KBM-7 (cell line): ENCODE results near the gene MYO5C.
"Not testable (repeated sequence)": the region's sequence is repeated elsewhere in the genome, so short reads cannot be mapped to it uniquely, and the experiment has no call there.

Source experiments
- DNase-seq: peaks from one replicate; pipeline ENCODE4 v3.0.0-alpha.2; 2015
- in situ Hi-C: fragments of 300-500 bp; cut with MboI; formaldehyde crosslinking; loops from 2 replicates; pipeline ENCODE4 v1.14.3; 2020; ENCODE audit warnings: low sequenced_read_pairs, low pct_unique_long_range_greater_than_20kb, mixed read lengths

MYO5C gene

GRCh38 chr15:52186651-52187486 lies 108.7 kb downstream of the MYO5C start:
- in situ Hi-C loops: no loop called here
- no peak for DNase-seq

- DNase-seq: no peak
- in situ Hi-C loops: no loop called here
Observed at GRCh38 chr15:52185151-52185561, 110.4 kb downstream of the MYO5C start.

- in situ Hi-C loops: no loop called here
- no peak for DNase-seq
Observed at GRCh38 chr15:52184721-52185120, 110.9 kb downstream of the MYO5C start.

GRCh38 chr15:52183562-52184173 lies 111.9 kb downstream of the MYO5C start:
- in situ Hi-C loops: no loop called here
- peak; percentile 33 for DNase-seq

- in situ Hi-C loops: no loop called here
- no peak for DNase-seq
Observed at GRCh38 chr15:52181938-52182780, 113.4 kb downstream of the MYO5C start.

GRCh38 chr15:52180851-52181450 lies 114.7 kb downstream of the MYO5C start:
- in situ Hi-C loops: no loop called here
- DNase-seq: no peak

GRCh38 chr15:52180196-52180835 lies 115.3 kb downstream of the MYO5C start:
- in situ Hi-C loops: no loop called here
- DNase-seq: no peak

GRCh38 chr15:52179278-52180195 lies 116.1 kb downstream of the MYO5C start:
- in situ Hi-C loops: no loop called here
- DNase-seq: peak; percentile 84

GRCh38 chr15:52178765-52179164 lies 116.8 kb downstream of the MYO5C start:
- DNase-seq: no peak
- in situ Hi-C loops: no loop called here

- in situ Hi-C loops: no loop called here
- DNase-seq: no peak
Observed at GRCh38 chr15:52172869-52173268, 122.7 kb downstream of the MYO5C start.

GRCh38 chr15:52171807-52172206 lies 123.8 kb downstream of the MYO5C start:
- in situ Hi-C loops: no loop called here
- no peak for DNase-seq

- in situ Hi-C loops: no loop called here
Observed at GRCh38 chr15:52171386-52171785, 124.2 kb downstream of the MYO5C start.

GRCh38 chr15:52170199-52170598 lies 125.4 kb downstream of the MYO5C start:
- in situ Hi-C loops, DNase-seq: not testable (repeated sequence)

More at GRCh38 chr15:52171386-52171785, 124.2 kb downstream of the MYO5C start:
- no peak for DNase-seq

GRCh38 chr15:52165494-52166131 lies 130.0 kb downstream of the MYO5C start:
- DNase-seq, in situ Hi-C loops: not testable (repeated sequence)

- in situ Hi-C loops: no loop called here
- DNase-seq: no peak
Observed at GRCh38 chr15:52164631-52165265, 130.9 kb downstream of the MYO5C start.

- in situ Hi-C loops: no loop called here
- no peak for DNase-seq
Observed at GRCh38 chr15:52163321-52164190, 132.0 kb downstream of the MYO5C start.
